Measurements from ENCODE around the gene AGR2.

Gene AGR2

DNA sequence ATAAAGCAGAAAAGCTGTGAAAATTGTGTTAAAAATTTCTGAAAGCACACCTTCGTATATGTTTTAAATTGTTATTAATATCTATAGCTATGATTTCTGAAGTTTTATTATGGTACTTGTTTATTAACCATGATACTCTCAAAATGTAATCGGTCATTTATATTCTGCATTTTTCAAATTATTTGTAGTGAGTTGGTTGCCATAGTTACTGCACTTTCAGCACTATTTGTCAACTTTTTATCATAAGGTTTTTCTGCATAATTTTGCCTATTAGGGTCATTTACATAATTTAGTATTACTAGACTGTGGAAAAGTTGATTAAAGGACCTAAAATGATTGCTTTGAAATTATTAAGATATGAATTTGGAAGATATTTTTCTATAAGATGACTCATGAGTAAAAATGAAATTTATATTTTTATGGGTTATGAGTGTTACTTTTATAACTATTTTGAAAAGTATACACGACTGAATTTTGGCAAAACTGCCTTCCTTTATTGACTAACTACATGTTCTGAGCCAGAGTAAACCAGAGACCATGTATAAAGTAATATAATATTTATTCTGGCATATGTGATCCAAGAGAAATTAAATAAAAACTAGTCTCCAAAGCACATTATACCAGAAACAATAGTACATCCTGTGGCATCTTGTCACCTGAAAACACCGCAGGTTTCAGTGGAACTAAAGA, 7.9 kb upstream of the AGR2 start:
- no peak for DNase-seq (ENCODE audit: low spot score)

DNA sequence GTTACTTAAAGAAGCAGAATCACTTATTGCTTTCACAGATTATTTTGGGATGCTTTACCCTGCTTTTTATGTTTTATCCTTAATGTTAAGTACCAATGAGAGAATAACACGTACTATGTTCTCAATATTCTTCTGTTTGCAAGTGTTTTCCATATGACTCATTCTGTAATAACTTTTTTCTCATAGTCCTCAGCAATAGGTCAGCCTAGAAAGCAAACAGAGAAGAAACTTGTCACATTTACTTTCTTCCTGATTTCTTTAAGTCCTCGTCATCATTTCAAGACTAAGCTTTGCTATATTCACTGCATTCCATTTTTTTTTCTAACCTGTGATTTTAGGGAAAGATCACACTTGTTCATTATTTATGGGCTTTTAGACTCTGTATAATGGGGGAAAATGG, 6.8 kb upstream of the AGR2 start:
- DNase-seq (ENCODE audit: low spot score), result no peak

DNA sequence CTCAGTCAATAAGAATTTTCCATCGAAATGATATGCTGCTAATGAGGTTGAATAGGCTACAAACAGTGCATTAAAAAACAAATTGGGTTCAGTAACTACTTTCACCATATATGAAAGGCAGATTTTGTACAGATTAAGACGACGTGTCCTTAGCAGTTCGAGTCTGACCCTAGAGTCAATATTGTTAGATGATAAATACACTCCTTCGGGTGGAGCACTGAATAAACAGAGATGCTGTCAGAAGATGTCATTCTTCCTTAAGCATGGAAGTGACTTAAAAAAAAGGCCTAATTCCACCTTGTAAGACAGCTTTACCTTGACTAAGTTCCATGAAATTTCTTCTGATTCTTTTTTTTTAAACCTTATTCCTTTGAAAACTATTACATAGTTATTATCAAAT, 5.8 kb upstream of the AGR2 start:
- no peak for DNase-seq (ENCODE audit: low spot score)

DNA sequence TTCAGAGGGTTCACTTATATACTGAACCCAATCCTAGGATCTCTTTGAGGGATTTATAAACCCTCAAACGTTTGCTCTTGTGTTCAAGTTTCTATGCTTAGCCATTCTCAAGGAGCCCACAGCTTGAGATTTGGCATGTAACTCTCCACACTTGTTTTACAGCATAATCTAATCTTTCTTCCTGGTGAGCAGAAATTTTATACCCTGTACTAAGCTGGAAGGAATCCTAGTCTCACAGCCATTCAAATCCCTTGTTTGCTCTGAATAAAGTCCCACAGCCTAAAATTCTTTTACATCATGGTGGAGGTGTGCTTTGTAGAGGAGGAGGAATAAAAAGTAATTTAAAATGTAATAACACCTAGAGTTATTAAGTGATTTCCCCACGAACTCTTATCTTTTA, 5.3 kb upstream of the AGR2 start:
- DNase-seq (ENCODE audit: low spot score), result no peak

DNA sequence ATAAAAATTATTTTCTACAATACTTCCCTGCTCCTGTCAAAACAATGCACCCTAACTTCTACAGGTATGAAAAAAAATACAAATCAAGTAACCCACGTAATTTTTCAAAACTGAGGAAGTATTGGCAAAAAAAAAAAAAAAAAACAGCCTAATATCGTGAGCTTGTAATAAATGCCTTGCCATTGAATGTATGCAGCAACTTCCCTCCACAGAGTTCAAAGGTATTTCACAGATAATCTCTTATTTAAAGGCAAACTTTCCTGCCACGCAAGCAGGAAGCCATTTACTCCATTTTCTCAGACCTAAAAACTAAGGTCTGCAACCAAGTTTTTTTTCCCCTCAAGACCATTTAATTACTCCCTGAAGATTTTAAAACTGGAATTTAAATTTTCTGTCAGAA, 642 bp upstream of the AGR2 start:
- DNase-seq (ENCODE audit: low spot score), result no peak

DNA sequence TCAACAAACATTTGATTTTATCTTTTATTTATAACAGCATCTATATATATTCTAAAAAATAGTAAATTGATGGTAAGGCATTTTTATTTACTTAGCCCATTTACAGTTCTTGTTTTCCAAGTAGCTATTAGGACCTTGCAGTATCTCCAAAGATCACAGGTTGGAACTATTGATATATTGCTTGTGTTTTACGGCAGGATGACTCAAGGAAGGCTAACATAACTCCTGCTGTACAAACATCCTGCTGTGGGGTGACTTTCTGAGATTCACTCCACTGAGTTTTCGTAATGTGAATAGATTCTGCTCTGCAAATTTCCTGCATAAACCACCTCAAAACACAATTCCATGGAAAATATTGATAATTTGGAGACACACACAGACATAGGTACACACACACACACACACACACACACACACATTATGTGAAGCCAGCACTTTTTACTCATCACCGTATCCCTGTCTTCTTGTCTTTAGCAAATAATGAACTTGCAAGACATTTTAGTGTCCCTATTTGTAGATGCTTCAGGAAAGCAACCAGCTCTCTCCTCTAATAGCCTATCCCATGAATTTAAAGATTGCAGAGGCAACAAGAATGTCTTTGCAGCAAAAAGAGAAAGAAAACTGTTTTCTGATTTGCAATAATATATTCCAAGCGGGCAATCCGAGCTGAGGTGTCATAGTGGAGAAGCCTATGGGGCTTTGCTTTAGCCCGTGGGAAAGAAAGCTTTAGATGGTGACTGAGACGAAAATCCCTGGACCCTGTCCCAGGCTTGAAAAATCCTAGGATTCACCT, 722 bp downstream of the AGR2 start:
- DNase-seq (ENCODE audit: low spot score), result no peak

DNA sequence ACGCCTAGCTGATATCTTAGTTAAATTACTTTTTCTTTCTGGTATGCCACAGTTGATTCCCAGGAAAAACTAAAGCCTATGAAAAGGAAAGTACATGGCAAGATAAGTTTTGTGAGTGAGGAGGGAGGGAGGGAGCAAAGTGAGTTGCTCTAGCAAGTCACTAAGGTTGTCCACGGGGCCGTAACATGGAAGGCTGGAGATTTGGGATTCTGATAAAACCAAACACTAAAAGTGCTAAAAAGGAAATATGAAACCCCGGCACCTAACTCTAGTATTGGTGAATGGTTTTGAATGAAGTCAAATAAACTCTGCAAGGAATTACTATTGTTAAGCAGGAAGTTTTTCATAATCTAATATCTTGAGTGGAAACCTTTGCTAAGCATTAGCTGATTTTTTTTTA, 1.7 kb downstream of the AGR2 start:
- DNase-seq (ENCODE audit: low spot score), result no peak

DNA sequence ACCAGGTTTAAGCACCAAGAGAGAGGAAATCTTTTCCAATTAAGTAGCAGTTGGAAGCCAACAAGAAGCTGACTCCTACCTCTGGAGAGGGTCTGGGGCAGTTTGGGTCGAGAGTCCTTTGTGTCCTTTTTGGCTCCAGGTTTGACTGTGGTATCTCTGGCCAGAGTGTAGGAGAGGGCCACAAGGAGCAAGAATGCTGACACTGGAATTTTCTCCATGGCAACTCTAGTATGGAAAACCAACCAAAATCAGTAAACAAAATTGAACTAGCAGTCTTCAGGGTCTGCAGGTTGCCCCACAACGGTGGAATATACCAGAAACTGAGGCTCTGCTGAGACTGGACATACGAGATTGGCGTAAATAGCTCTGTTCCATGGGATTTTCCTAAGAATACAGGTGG, 3.2 kb downstream of the AGR2 start:
- no peak for DNase-seq (ENCODE audit: low spot score)

DNA sequence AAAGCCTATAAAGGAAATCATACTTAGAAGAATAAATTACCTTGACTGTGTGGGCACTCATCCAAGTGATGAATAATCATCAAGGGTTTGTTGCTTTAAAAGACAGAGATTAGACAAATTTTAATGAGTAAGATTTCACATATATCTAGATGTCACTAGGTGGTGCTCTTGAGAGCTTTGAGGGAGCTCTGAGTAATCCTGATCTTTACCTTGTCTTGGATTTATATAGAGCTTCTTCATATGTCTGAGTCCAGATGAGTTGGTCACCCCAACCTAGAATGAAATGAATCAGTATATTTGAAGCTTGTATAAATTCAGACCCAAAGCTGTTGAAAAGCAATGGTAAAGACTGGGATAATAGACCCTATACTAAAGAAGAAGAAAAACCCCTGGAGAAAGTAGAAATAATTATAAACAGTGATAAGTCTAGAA, 3.7 kb downstream of the AGR2 start:
- DNase-seq (ENCODE audit: low spot score), result peak; percentile 41

DNA sequence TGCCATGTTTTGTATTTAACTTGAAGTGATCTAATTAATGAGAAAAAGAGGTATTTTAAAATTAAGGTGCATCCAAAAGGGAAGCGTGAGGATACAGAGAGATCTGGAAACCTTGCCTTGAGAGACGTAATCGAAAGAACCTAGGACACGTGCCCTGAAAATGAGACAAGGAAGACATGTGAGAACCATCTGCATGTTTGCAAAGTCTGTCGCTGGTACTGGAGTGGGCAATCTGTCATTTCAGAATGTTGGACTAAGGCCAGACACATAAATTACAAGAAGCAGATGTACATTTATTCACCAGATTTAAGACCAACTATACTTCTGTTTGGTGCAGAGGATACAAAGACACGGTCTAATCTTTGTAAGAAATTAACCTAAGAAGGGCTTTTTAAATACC, 9.2 kb downstream of the AGR2 start:
- DNase-seq (ENCODE audit: low spot score), result no peak

DNA sequence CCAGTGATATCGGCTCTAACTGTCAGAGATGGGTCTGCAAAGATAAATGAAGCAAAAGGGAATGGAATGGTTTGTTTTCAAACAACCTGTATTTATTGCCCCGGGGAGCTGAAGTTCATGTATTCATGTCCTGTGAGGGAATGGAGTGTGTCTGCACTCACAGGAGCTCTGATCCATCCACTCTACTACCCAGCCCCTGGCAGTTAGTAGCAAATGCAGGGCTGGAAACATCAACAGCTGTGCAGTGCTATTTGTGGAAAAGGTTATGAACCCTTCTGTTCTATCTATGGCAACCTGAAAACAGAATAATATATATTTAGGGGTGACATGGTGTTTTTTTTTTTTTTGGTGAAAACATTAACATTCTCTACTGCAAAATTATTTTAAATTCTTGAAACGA, 9.8 kb downstream of the AGR2 start:
- DNase-seq (ENCODE audit: low spot score), result no peak

DNA sequence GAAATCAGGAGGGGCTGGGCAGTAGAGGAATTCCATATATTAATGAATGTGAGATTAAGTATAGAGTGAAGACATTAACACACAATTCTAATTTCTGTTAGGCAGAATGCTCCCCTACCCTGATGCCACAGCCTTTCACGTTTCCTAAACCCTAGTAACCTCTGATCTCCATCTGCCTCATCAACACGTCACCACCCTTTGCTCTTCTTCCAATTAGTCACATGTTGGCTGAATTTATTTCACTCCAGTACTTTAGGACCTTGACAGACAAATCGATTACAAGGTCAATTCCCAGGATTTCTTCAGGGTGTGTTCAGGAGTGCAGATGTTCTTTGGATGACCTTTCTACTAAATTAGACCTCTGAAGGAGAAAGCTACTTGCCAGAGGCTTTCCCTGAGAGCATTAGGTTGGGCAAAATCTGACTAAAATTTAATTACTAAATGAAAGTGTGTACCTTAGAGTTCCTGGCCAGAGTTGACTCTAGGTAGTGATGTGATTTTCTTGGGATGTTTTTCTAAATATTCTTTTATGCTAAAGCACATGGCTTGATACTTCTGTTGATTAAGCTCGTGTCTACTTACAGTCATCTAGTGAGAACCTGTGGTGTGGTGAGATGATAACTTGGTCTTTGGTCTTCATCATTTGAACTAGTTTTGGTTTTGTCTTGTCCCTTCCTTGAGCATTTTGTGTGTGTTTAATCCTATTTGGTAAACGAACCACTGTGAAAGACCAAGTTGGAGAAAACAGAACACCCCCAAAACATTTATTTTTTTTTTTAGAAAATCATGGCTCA, 12.7 kb downstream of the AGR2 start:
- no peak for DNase-seq (ENCODE audit: low spot score)

DNA sequence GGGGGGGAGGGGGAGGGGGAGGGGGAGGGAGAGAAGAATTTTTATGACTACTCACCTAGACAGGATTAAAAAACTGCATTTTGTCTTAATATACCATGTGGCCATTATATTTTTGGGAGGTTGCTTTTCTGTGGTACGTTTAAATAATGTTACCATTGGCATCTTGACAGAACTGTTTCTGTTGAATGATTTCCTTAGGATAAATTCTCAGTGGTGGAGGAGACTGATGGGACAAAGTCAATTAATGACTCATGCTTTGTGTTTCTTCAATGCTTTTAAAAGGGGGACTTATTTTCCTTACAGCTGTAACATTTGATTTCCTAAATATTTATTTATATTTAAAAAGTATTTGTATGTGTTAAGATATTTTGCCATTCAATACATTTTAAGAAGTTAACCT, 13.7 kb downstream of the AGR2 start:
- DNase-seq (ENCODE audit: low spot score), result no peak

DNA sequence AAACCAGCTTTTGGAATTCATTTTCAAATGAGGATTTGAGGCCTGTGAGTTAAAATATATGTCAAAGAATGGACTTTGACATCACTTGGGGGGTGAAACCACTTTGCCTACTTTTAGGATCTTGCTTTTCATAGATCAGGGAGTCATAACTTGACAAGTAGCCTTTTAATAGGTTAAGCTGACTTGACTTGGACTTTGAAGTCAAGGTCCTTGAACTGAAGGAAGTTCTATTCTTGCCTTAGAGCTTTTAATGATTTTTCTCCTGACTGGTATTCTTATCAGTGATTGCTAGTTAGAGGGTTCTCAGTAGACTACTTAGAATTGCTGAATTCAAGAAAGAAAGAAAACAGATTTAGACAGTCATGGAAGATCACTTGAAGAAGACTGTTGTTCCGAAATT, 17.7 kb downstream of the AGR2 start:
- no peak for DNase-seq (ENCODE audit: low spot score)

DNA sequence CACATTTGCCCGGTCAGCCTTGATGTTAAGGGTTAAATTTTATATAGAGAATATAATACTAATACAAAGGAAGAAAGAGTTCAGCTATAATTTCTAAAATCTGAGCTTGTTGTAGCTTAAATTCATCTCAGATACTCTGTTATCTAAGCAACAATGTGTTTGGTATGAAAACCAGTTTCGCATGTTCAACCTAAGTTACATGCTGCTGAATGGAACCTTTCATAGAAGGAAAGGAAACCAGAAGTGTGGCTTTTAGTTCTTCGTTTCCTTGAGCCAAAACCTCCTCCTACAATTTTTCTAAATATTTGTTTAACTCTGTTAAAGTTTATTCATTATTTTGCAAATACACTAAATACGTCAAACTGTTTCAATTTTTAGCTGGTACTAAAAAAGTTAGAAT, 18.5 kb downstream of the AGR2 start:
- no peak for DNase-seq (ENCODE audit: low spot score)

DNA sequence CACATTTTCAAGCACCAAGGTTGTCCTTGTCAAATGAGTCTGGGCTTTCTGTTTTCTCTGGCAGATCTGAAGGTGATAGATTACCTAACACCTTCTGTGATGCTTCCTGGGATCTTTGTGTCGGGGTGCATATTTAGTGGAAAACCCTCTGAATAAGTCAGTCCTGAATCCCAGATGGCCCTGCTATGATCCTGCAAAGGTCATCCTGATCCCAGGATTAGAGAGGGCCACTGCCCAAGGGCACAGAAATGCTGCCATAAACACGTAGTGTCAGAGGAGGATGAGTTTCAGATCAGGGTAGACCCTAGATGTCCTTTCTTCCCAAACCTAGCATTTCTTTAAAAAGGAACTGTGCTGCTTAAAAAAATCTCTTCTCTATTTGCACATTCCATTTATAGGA, 19.0 kb downstream of the AGR2 start:
- DNase-seq (ENCODE audit: low spot score), result no peak

DNA sequence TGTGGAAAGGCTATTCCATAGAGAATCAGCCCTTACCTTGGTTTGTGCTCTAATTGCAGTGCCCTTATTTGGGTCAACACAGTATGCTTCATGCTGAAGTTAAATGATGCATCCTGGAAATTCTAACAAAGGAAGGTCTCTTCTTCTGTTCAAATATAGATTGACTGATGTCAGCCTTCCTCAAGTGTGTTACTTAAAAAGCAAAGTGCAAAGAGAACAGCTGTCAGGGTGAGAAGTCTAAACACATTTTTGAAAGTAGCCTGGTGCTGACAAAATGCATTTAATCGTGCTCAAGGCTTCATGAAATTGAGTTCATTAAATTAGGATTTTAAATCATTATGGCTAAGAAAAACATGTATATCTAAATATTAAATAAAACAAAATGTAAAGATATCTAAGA, 19.5 kb downstream of the AGR2 start:
- no peak for DNase-seq (ENCODE audit: low spot score)

DNA sequence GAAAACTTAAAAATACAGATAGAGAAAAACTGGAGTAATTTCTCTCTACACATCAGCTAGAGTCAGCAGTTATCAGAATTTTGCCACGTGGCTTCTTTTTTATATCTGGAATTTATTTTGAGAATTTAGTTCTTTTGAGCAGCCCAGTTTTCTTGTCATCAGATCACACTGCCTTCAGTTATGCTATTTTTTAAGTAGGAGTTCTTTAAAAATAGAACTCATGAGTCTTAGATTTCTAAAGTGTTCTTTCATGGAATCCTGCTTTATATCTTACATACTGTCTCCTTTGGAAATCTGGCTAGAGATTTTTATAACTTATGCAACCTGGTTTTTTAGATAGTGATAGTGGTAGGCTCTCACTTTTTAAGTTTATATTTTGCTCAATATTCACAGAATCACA, 24.2 kb downstream of the AGR2 start:
- no peak for DNase-seq (ENCODE audit: low spot score)

DNA sequence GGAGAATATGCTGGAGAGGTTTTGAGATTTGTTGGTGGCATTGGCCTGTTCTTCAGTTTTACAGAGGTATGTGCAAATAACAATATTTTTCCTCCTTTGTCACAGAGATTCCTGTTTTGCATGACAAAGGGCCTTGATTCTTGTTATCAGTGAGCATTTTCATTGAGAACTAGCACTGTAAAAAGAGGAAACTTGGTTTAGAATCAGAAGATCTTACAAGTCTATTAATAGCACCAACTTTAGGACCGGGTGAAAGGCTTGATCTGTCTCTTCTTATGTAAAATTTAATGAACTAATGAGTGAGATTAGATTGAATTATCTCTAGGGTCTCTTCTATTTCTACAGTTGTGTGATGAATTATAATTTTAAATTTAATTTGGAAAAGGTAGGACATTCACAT, 25.7 kb downstream of the AGR2 start:
- no peak for DNase-seq (ENCODE audit: low spot score)

DNA sequence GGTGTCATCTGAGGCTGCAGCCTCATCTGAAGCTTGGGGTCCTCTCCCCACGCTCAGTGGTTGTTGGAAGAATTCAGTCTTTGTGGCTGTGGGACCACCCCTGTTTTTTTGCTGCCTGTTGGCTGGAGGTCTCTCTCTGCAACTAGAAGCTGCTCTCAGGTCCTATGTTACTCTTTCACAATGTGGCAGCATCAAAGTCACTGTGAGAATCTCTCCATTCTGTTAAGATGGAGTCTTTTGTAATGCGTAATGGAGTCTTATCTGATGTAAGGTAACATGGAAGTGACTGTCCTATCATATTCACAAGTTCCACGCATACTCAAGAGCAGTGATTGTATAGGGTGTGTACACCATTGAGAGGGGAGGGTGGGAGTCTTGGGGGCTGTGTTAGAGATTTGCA, 26.3 kb downstream of the AGR2 start:
- no peak for DNase-seq (ENCODE audit: low spot score)

DNA sequence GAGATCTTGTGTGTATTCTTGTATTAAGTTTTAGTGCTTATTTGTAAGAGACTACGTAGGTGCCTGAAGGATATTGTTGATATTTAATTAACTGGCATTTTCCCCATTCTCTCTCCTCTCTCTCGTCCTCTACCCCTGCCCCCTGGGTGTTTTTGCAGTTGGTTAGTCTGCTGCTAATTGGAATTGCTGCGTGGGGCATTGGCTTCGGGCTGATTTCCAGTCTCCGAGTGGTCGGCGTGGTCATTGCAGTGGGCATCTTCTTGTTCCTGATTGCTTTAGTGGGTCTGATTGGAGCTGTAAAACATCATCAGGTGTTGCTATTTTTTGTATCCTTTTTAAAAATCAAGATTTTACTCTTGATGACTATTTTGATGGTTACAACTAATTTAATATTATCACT, 28.7 kb downstream of the AGR2 start:
- no peak for DNase-seq (ENCODE audit: low spot score)

DNA sequence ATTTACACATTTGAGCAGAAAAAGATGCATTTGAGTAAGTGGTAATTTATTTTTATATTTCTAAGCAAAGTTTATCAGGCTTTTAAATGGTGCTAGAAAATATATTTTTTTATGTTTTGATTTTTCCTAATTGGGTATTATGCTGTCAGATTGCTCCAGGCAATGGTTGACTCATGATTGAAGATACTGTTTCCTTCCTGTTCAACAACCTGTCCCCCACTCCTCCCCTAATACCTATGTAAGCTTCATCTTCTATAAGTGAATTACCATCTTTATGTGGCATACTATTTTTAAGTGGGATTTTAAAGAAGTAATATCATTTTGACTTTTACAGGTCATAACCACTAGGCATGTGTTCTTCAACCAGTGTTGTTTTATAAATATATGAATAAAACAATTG, 29.8 kb downstream of the AGR2 start:
- no peak for DNase-seq (ENCODE audit: low spot score)

DNA sequence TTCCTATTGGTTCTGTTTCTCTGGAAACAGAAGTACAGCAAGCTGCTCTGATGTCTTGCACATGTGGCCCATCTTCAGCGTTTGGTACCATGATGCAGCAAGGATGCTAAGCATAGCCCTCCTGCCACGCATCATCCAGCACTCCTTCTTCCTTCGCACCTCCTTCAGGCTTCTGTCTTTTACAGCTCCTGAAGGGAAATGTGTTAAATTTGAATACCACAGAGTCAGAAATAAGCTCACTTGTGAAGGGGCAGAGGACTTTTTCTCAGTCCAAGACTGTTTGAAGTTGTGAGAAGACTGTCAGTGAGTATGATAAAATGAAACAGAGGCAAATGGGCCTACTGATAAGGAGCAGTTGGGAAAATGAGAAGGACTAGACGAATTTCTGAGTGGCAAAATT, 30.5 kb downstream of the AGR2 start:
- DNase-seq (ENCODE audit: low spot score), result no peak
